Mesenchymal stem cell (in vitro differentiated cells and primary cell): Measurements from ENCODE around the gene CDC42SE2.
A peak's percentile ranks its signal among the peaks of the same experiment; 100 is the strongest.
"Not testable (repeated sequence)": the region's sequence is repeated elsewhere in the genome, so short reads cannot be mapped to it uniquely, and the experiment has no call there.

Experiments
- DNase-seq: peaks from one replicate; pipeline ENCODE4 v3.0.0-alpha.2; 2013
- H2AFZ ChIP-seq: one replicate; pipeline ENCODE4 v1.6.1; 2013; ENCODE audit warnings: low read depth, mild to moderate bottlenecking, control low read depth, inconsistent platforms, low read length, moderate library complexity
- H2AK5ac ChIP-seq: 2 replicates; pipeline ENCODE4 v1.6.1; 2013; ENCODE audit warnings: low read length, moderate library complexity, mild to moderate bottlenecking, inconsistent platforms; ENCODE audit not compliant: severe bottlenecking
- H2BK120ac ChIP-seq: one replicate; pipeline ENCODE4 v1.6.1; 2013; ENCODE audit warnings: low read depth, mild to moderate bottlenecking, inconsistent platforms, low read length, moderate library complexity
- H2BK12ac ChIP-seq, 2 experiments: one replicate each; pipeline ENCODE4 v1.6.1; 2013; ENCODE audit warnings: inconsistent platforms in 2 of 2, low read length in 2 of 2, mild to moderate bottlenecking in 2 of 2, moderate library complexity in 2 of 2, control low read depth in 1 of 2
- H2BK15ac ChIP-seq: one replicate; pipeline ENCODE4 v1.6.1; 2013; ENCODE audit warnings: mild to moderate bottlenecking, low read depth, inconsistent platforms; ENCODE audit not compliant: poor library complexity, severe bottlenecking
- H2BK5ac ChIP-seq: 2 replicates; pipeline ENCODE4 v1.6.1; 2013; ENCODE audit warnings: low read depth, mild to moderate bottlenecking, low read length, control low read depth, inconsistent platforms; ENCODE audit not compliant: poor library complexity, severe bottlenecking
- H3K14ac ChIP-seq, 2 experiments: one replicate each; pipeline ENCODE4 v1.6.1; 2013; ENCODE audit warnings: inconsistent platforms in 2 of 2, low read length in 2 of 2, control low read depth in 1 of 2, mild to moderate bottlenecking in 1 of 2, moderate library complexity in 1 of 2
- H3K18ac ChIP-seq, 2 experiments: one replicate each; pipeline ENCODE4 v1.6.1; 2013; ENCODE audit warnings: inconsistent platforms in 2 of 2, low read length in 2 of 2, control low read depth in 1 of 2, low read depth in 1 of 2, mild to moderate bottlenecking in 1 of 2
- H3K23ac ChIP-seq, 2 experiments: one replicate each; pipeline ENCODE4 v1.6.1; 2013; ENCODE audit warnings: inconsistent platforms in 2 of 2, low read length in 2 of 2, mild to moderate bottlenecking in 2 of 2, moderate library complexity in 2 of 2, control low read depth in 1 of 2
- H3K27ac ChIP-seq: 2 replicates; pipeline ENCODE4 v1.5.1; 2013; ENCODE audit warnings: mild to moderate bottlenecking, moderate library complexity, low read length, control low read depth, inconsistent platforms; ENCODE audit not compliant: poor library complexity, severe bottlenecking
- H3K27me3 ChIP-seq, 2 experiments: 2 replicates each; pipeline versions ENCODE4 v1.6.1 to v1.7.0; 2013; ENCODE audit warnings: low read length in 2 of 2, mild to moderate bottlenecking in 2 of 2, moderate library complexity in 2 of 2, control low read depth in 1 of 2, inconsistent platforms in 1 of 2; ENCODE audit not compliant: control insufficient read depth in 1 of 2, insufficient read depth in 1 of 2
- H3K36me3 ChIP-seq, 2 experiments: 2 replicates each; pipeline versions ENCODE4 v1.6.1 to v1.7.0; 2013; ENCODE audit warnings: low read length in 2 of 2, control low read depth in 1 of 2, inconsistent platforms in 1 of 2, low read depth in 1 of 2, mild to moderate bottlenecking in 1 of 2; ENCODE audit not compliant: insufficient read depth in 2 of 2, control insufficient read depth in 1 of 2
- H3K4ac ChIP-seq, 2 experiments: one replicate each; pipeline ENCODE4 v1.6.1; 2013; ENCODE audit warnings: inconsistent platforms in 2 of 2, low read length in 2 of 2, mild to moderate bottlenecking in 2 of 2, moderate library complexity in 2 of 2, control low read depth in 1 of 2, low read depth in 1 of 2
- H3K4me1 ChIP-seq: 2 replicates; pipeline ENCODE4 v1.6.1; 2013; ENCODE audit warnings: low read depth, low read length, control low read depth; ENCODE audit not compliant: control insufficient read depth, insufficient read depth
- H3K4me2 ChIP-seq: 2 replicates; pipeline ENCODE4 v1.6.1; 2013; ENCODE audit warnings: low read length, mild to moderate bottlenecking, inconsistent platforms; ENCODE audit not compliant: poor library complexity, severe bottlenecking
- H3K4me3 ChIP-seq, 2 experiments: 2 replicates each; pipeline versions ENCODE4 v1.5.1 to v1.7.0; 2013; ENCODE audit warnings: low read length in 2 of 2, mild to moderate bottlenecking in 2 of 2, control low read depth in 1 of 2, low read depth in 1 of 2; ENCODE audit not compliant: insufficient read depth in 1 of 2
- H3K79me1 ChIP-seq: replicated peaks from 2 replicates; pipeline ENCODE4 v1.6.1; 2013; ENCODE audit warnings: mild to moderate bottlenecking, control low read depth, low read length, inconsistent platforms; ENCODE audit not compliant: poor library complexity, severe bottlenecking
- H3K9ac ChIP-seq: 2 replicates; pipeline ENCODE4 v1.7.0; 2013; ENCODE audit warnings: mild to moderate bottlenecking, low read length, moderate library complexity
- H3K9me3 ChIP-seq: 2 replicates; pipeline ENCODE4 v1.7.0; 2013; ENCODE audit warnings: mild to moderate bottlenecking, low read length; ENCODE audit not compliant: control insufficient read depth
- H4K8ac ChIP-seq: one replicate; pipeline ENCODE4 v1.6.1; 2013; ENCODE audit warnings: inconsistent platforms, mild to moderate bottlenecking, low read length, moderate library complexity
- H4K91ac ChIP-seq: one replicate; pipeline ENCODE4 v1.6.1; 2013; ENCODE audit warnings: mild to moderate bottlenecking, low read length, inconsistent platforms
- WGBS: methylation state at CpG from one replicate; pipeline ENCODE4 v1.1.7; 2013; ENCODE audit warnings: mixed read lengths; 5-methylcytosine and 5-hydroxymethylcytosine counted together

The CDC42SE2 gene

DNA sequence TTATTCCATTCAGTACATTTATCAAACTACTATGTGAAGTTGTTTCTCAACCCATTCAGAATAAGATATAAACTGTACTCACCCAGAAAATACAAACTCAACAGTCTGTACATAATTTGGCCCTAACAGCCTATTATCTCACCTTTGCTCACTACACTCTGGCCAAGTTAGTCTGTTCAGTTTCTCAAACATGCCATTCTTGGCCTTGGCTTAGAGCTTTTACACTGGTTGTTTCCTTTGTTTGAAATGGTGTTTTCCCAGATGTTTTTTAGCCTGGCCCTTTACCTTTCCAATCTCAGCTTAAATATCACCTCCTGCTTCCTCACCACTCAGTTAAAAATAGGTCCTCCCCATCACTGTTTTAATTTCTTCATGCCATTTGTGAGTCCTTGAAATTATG lies 13.6 kb downstream of the CDC42SE2 start:
- Histone ChIP-seq H3K4me2 (no peak overlapping the region), H3K36me3 (no peaks in the 10 kb centered on the region), H4K91ac (no peak overlapping the region), H2BK120ac (no peak overlapping the region), H3K79me1 (no peaks in the 10 kb centered on the region), H3K4ac (no peak overlapping the region), H2BK5ac (no peak overlapping the region), H3K27me3 (no peaks in the 10 kb centered on the region), H3K9ac (no peak overlapping the region), H4K8ac (no peak overlapping the region), H3K9me3 (no peaks in the 10 kb centered on the region), H3K23ac (no peak overlapping the region), H2AFZ (no peak overlapping the region), H3K4me3 (no peak overlapping the region), H2BK12ac (no peak overlapping the region), H3K18ac (no peak overlapping the region), H3K27ac (no peak overlapping the region), H3K14ac (no peak overlapping the region), H3K4me1 (no peaks in the 10 kb centered on the region), H2BK15ac (no peak overlapping the region), H2AK5ac (no peak overlapping the region)
- no peak for DNase-seq

DNA sequence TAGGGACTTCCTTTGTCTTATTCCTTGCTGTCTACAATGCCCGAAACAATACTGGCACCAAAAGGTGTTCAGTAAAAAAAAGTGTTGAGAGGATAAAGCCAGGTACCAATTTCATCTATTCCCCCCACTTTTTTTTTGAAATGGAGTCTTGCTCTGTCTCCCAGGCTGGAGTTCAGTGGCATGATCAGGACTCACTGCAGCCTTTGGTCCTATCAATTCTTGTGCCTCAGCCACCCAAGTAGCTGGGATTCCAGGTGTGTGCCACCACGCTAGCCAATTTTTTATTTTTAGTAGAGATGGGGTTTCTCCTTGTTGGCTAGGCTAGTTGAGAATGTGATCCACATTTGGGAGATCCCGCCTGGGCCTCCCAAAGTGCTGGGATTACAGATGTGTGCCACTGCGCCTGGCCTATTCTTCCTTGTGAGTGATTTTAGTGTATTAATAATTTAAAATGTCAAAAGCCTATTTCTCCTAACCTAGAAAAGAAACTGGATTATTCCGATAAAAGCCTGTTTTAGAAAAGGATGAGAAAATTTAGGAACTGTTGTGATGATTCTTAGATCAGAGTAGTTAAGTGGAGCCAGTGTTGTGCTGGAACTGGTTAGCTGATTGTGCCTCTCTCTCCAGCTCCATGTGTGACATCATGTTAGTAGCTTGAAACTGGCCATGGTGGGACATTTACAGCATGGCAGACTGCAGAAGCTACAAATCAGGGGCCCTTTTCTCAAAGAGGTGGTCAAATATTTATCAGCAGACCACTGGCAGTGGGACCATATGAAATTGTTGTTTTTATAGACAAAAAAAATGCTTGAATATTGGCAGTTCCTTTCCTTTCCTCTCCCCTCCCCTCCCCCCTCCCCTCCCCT lies 14.3 kb downstream of the CDC42SE2 start:
- DNase-seq: peak; percentile 18
- Histone ChIP-seq H3K79me1 (no peaks in the 10 kb centered on the region), H4K91ac (no peak overlapping the region), H3K9ac (no peak overlapping the region), H2BK5ac (no peak overlapping the region), H3K18ac (peak overlapping the region in 1 of 2 experiments; percentile 43), H3K23ac (no peak overlapping the region), H3K4me1 (no peaks in the 10 kb centered on the region), H2BK15ac (no peak overlapping the region), H3K9me3 (no peaks in the 10 kb centered on the region), H2AFZ (no peak overlapping the region), H2AK5ac (no peak overlapping the region), H3K14ac (no peak overlapping the region), H3K27ac (no peak overlapping the region), H3K4me2 (no peak overlapping the region), H3K36me3 (no peaks in the 10 kb centered on the region), H3K4me3 (no peak overlapping the region), H3K4ac (no peak overlapping the region), H2BK120ac (no peak overlapping the region), H2BK12ac (no peak overlapping the region), H4K8ac (no peak overlapping the region), H3K27me3 (no peaks in the 10 kb centered on the region)
- 89% methylated on average over 3 of the region's 5 CpGs for WGBS

DNA sequence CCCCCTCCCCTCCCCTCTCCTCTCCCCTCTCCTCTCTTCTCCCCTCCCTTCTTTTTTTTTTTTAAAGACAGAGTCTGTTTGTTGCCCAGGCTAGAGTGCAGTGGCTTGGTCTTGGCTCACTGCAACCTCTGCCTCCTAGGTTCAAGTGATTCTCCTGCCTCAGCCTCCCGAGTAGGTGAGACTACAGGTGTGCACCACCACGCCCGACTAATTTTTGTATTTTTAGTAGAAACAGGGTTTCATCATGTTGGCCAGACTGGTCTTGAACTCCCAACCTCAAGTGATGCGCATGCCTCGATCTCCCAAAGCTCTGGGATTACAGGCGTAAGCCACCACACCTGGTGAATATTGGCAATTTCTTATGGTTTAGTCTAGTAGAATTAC lies 14.9 kb downstream of the CDC42SE2 start:
- not testable (repeated sequence) for H2BK15ac ChIP-seq, H3K4me2 ChIP-seq, H2AK5ac ChIP-seq, H4K91ac ChIP-seq, H3K27ac ChIP-seq, H4K8ac ChIP-seq, H2AFZ ChIP-seq, H3K27me3 ChIP-seq, H2BK12ac ChIP-seq, H3K9me3 ChIP-seq, DNase-seq, H2BK5ac ChIP-seq, H3K9ac ChIP-seq, H3K14ac ChIP-seq, H3K18ac ChIP-seq, H3K36me3 ChIP-seq, H3K4me1 ChIP-seq, H3K23ac ChIP-seq, H3K4ac ChIP-seq, H3K79me1 ChIP-seq, H2BK120ac ChIP-seq, H3K4me3 ChIP-seq
- WGBS: 76% methylated on average over 6 of the region's 6 CpGs

GRCh38 chr5:131279204-131279603 lies 15.4 kb downstream of the CDC42SE2 start:
- H2AK5ac ChIP-seq: no peak overlapping the region
- H3K4me2 ChIP-seq: no peak overlapping the region
- no peaks in the 10 kb centered on the region for H3K4me1 ChIP-seq
- no peak overlapping the region for H3K9ac ChIP-seq
- H3K4ac ChIP-seq: no peak overlapping the region
- no peak overlapping the region for H4K91ac ChIP-seq
- H3K23ac ChIP-seq: no peak overlapping the region
- WGBS: 84% methylated on average over 1 of the region's 1 CpG
- no peak overlapping the region for H3K14ac ChIP-seq
- no peak overlapping the region for H2BK120ac ChIP-seq
- no peak for DNase-seq
- H4K8ac ChIP-seq: no peak overlapping the region
- no peak overlapping the region for H2AFZ ChIP-seq
- H3K18ac ChIP-seq: no peak overlapping the region
- H2BK15ac ChIP-seq: no peak overlapping the region
- H3K36me3 ChIP-seq: no peaks in the 10 kb centered on the region
- no peaks in the 10 kb centered on the region for H3K9me3 ChIP-seq
- no peak overlapping the region for H2BK12ac ChIP-seq
- no peak overlapping the region for H3K27ac ChIP-seq
- no peak overlapping the region for H3K4me3 ChIP-seq
- no peaks in the 10 kb centered on the region for H3K27me3 ChIP-seq
- H2BK5ac ChIP-seq: no peak overlapping the region
- no peaks in the 10 kb centered on the region for H3K79me1 ChIP-seq
